Inflammatory macrophage (primary cell): ENCODE measurements around the gene GRIN2D.
"Not testable (repeated sequence)": the region's sequence is repeated elsewhere in the genome, so short reads cannot be mapped to it uniquely, and the experiment has no call there.

Experiments used
- DNase-seq, 2 donors: peaks; one replicate each; pipeline ENCODE4 v3.0.0-alpha.2; 2020 to 2022

The GRIN2D gene

GRCh38 chr19:48371771-48372170 is 21.7 kb upstream of the GRIN2D start:
- DNase-seq = not testable (repeated sequence)

GRCh38 chr19:48372904-48373303 is 20.6 kb upstream of the GRIN2D start:
- DNase-seq = no peak

- DNase-seq = no peak
Measured at GRCh38 chr19:48373567-48373966, 19.9 kb upstream of the GRIN2D start.

GRCh38 chr19:48378194-48378570 is 15.3 kb upstream of the GRIN2D start:
- DNase-seq = no peak

- no peak for DNase-seq
Measured at GRCh38 chr19:48379058-48379457, 14.4 kb upstream of the GRIN2D start.

- no peak for DNase-seq
Measured at GRCh38 chr19:48381178-48381950, 12.1 kb upstream of the GRIN2D start.

GRCh38 chr19:48382286-48382685 is 11.2 kb upstream of the GRIN2D start:
- DNase-seq = peak; percentile 24 to 48

GRCh38 chr19:48385461-48386087 is 7.9 kb upstream of the GRIN2D start:
- no peak for DNase-seq

GRCh38 chr19:48386981-48387380 is 6.5 kb upstream of the GRIN2D start:
- no peak for DNase-seq

- peak; percentile 59 to 64 for DNase-seq
Measured at GRCh38 chr19:48390188-48391099, 3.0 kb upstream of the GRIN2D start.

GRCh38 chr19:48391100-48392005 is 2.1 kb upstream of the GRIN2D start, which contains the start of gene KDELR1:
Gene KDELR1 (minus strand): TSS chr19:48391551. CDS start chr19:48391358, 193 bp downstream.
- peak; percentile 77 to 78 for DNase-seq

- not testable (repeated sequence) for DNase-seq
Measured at GRCh38 chr19:48392006-48392344, 1.5 kb upstream of the GRIN2D start.

GRCh38 chr19:48392860-48393558 is 459 bp upstream of the GRIN2D start:
- no peak for DNase-seq

GRCh38 chr19:48394331-48395169 is 1.1 kb downstream of the GRIN2D start:
- DNase-seq = no peak

GRCh38 chr19:48395170-48395455 is 1.6 kb downstream of the GRIN2D start:
- DNase-seq = no peak

GRCh38 chr19:48395499-48395898 is 2.0 kb downstream of the GRIN2D start:
- DNase-seq = no peak

GRCh38 chr19:48396016-48396823 is 2.8 kb downstream of the GRIN2D start:
- no peak for DNase-seq

- DNase-seq = no peak
Measured at GRCh38 chr19:48396824-48397176, 3.3 kb downstream of the GRIN2D start.

- DNase-seq = no peak
Measured at GRCh38 chr19:48397263-48398101, 4.0 kb downstream of the GRIN2D start.
